ENCODE measurements around the gene DNM2. TPM values are rescaled to one million over a fixed set of nuclear protein-coding genes. Genes with fewer than 3 reads are reported as not detected.

DNM2 gene
- total RNA-seq, 1 experiment from 2014 or later: 131 TPM

DNA sequence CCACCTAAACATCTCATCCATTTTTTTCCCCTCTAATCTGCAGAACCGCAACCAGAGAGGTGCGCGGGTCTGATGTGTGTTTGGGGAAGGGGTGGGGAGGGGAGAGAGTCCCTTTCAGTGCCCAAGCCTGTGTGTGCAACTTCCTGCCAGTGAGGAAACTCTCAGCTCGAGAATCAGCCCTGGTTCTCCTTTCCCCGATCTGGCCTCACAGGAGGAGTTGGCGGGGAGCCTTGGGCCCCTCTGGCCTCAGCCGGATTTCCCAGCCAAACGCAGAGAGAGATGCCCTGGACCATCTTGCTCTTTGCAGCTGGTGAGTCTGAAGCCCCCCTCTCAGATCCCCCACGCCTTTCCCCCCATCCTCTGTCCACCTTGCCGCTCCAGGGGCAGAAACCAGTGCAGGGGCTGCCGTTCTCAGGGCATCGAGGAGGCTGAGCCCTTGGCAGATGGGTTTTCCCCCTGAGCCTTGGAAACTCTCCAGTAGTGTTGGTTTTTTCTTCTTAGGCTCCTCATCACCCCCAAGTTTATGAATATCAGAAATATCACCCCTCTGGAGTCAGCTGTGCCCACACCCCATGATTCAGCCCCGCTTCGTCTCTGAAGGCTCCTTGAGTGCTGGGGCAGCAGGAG lies 130.5 kb downstream of the DNM2 start, which contains the start of gene C19orf38:
TSS of gene C19orf38 (plus strand) at position 186 of the 627 bp plus-strand sequence. CDS start at position 280, 94 bp downstream.
- Mint-ChIP-seq H3K4me3 (no peak within 1 kb of the TSS), H3K9me3 (peaks cover 10% of the 10 kb centered on the region), H3K36me3 (no peaks in the 10 kb centered on the region), H3K4me1 (no peaks in the 10 kb centered on the region), H3K27me3 (ENCODE audit: low read depth) (peaks cover 36% of the 10 kb centered on the region), H3K27ac (no peak within 1 kb of the TSS)
- DNase-seq (ENCODE audit: low spot score) (no peak), ATAC-seq (no peak)
- no peak for TF ChIP-seq CBFB (CRISPR knock-in tag; IDR thresholded peaks at IDR 0.05; ENCODE audit: low read depth)
- TF ChIP-seq, protein P1, sequence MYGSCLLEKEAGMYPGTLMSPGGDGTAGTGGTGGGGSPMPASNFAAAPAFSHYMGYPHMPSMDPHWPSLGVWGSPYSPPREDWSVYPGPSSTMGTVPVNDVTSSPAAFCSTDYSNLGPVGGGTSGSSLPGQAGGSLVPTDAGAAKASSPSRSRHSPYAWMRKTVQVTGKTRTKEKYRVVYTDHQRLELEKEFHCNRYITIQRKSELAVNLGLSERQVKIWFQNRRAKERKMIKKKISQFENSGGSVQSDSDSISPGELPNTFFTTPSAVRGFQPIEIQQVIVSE (CRISPR knock-in tag; IDR thresholded peaks at IDR 0.05; ENCODE audit: borderline replicate concordance): no peak
- TF ChIP-seq, protein P2, sequence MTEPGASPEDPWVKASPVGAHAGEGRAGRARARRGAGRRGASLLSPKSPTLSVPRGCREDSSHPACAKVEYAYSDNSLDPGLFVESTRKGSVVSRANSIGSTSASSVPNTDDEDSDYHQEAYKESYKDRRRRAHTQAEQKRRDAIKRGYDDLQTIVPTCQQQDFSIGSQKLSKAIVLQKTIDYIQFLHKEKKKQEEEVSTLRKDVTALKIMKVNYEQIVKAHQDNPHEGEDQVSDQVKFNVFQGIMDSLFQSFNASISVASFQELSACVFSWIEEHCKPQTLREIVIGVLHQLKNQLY (CRISPR knock-in tag; IDR thresholded peaks at IDR 0.05): no peak
- no peak for TF ChIP-seq MXD4 (CRISPR knock-in tag; IDR thresholded peaks at IDR 0.05; ENCODE audit: borderline replicate concordance)
- TF ChIP-seq ZNF416 (CRISPR knock-in tag; IDR thresholded peaks at IDR 0.05): no peak
- no peak for TF ChIP-seq IRF2 (CRISPR knock-in tag; IDR thresholded peaks at IDR 0.05; ENCODE audit: borderline replicate concordance, low read depth)
- no peak for TF ChIP-seq NR2C2 (CRISPR knock-in tag; IDR thresholded peaks at IDR 0.05)
- TF ChIP-seq, protein P3, sequence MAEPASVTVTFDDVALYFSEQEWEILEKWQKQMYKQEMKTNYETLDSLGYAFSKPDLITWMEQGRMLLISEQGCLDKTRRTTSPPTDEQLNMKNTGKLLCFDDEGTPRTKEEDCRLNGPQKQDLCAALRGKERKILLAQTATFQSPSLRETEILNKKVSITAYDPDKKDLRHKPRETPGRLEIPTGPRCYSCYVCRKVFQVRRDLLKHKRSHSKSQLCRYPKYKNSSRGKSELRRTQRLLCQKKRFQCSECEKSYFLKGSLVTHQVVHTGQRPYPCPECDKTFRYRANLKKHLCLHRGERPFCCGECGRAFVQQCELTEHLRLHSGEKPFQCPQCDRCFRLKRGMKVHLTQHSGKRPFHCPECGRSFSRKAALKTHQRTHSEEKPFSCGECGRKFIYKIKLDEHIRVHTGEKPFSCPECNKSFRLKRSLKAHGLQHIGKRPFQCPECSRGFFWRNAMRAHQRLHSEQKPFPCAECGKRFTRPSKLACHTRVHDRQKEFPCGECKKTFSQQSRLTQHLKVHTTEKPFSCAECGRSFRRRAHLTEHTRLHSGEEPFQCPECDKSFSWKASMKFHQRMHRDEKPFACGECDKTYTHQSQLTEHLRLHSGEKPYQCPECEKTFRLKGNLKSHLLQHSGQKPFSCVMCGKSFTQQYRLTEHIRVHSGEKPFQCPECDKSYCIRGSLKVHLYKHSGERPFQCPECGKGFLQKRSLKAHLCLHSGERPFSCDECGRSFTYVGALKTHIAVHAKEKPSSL (CRISPR knock-in tag; conservative IDR thresholded peaks at IDR 0.05): no peak
- TF ChIP-seq JAZF1 (CRISPR knock-in tag; IDR thresholded peaks at IDR 0.05): no peak
- TF ChIP-seq, protein P4, sequence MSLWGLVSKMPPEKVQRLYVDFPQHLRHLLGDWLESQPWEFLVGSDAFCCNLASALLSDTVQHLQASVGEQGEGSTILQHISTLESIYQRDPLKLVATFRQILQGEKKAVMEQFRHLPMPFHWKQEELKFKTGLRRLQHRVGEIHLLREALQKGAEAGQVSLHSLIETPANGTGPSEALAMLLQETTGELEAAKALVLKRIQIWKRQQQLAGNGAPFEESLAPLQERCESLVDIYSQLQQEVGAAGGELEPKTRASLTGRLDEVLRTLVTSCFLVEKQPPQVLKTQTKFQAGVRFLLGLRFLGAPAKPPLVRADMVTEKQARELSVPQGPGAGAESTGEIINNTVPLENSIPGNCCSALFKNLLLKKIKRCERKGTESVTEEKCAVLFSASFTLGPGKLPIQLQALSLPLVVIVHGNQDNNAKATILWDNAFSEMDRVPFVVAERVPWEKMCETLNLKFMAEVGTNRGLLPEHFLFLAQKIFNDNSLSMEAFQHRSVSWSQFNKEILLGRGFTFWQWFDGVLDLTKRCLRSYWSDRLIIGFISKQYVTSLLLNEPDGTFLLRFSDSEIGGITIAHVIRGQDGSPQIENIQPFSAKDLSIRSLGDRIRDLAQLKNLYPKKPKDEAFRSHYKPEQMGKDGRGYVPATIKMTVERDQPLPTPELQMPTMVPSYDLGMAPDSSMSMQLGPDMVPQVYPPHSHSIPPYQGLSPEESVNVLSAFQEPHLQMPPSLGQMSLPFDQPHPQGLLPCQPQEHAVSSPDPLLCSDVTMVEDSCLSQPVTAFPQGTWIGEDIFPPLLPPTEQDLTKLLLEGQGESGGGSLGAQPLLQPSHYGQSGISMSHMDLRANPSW (CRISPR knock-in tag; conservative IDR thresholded peaks at IDR 0.05; ENCODE audit: low read depth): no peak
- POLR2A ChIA-PET: no interaction called here
- CTCF ChIA-PET: interaction anchor here (0.6 to 2.8 kb wide), 5 partner anchors 9 to 23 kb away, joined by 3 to 20 read pairs (median 5); no protein-coding TSS in a partner anchor

DNA sequence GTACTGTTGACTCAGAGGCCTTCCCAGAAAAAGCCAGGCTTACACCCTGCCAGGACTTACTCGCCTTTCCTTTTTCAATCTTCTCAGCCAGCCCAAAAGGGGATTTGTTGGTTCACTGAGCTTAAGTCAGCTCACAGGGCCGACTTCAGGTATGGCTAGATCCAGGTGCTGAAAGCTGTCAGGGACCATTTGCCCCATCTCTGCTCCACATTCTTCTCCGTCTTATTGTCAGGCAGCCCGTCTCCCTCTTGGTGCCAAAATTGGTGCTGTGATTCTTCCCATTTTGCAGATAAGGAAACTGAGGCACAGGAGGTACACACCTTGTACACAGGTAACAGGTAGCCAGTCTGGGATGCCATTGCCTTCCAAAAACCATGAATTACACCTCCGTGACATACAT lies 132.8 kb downstream of the DNM2 start:
- ChIA-PET CTCF (interaction anchor here (0.6 to 2.5 kb wide), 6 partner anchors 11 to 25 kb away, joined by 3 to 11 read pairs (median 6); no protein-coding TSS in a partner anchor), POLR2A (no interaction called here)
- TF ChIP-seq CBFB (CRISPR knock-in tag; IDR thresholded peaks at IDR 0.05; ENCODE audit: low read depth) (no peak), GTF2I (CRISPR knock-in tag; conservative IDR thresholded peaks at IDR 0.05) (peak; percentile 48; the same call in 1 of the 2 replicates)

DNA sequence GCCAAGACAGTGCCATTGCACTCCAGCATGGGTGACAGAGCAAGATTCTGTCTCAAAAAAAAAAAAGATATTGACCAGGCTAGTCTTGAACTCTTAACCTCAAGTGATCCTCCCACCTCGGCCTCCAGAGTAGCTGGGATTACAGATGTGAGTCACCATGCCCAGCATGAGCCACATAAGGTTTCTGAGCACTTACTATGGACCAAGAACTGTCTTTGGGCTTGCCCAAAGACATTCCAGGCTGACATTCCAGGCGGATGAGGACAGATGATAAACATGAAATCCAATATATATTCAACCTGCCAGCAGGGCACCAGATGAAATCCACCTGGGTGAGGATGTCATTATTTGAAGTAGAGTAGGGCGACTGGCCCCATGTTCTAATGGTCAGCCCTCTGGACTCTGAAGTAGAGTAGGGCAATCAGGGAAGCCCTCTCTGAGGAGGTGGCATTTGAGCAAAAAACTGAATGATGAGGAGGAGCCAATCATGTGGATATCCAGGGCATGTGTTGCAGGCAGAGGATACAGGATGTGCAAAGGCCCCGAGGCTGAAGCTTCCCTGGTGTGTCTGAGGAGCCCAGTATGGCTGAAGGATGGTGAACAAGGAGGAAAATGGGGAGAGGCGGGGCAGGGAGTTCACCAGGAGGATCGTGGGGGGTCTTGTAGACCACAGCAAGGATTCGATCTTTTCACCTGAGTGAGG lies 134.4 kb downstream of the DNM2 start:
- DNase-seq (ENCODE audit: low spot score): no peak
- no peaks in the 10 kb centered on the region for H3K4me1 Mint-ChIP-seq
- TF ChIP-seq TCF7 (CRISPR knock-in tag; IDR thresholded peaks at IDR 0.05; ENCODE audit: low read depth) (no peak), NR2C2 (CRISPR knock-in tag; IDR thresholded peaks at IDR 0.05) (no peak)
- TF ChIP-seq, protein P4 (CRISPR knock-in tag; conservative IDR thresholded peaks at IDR 0.05; ENCODE audit: low read depth): no peak
- TF ChIP-seq, protein P5, sequence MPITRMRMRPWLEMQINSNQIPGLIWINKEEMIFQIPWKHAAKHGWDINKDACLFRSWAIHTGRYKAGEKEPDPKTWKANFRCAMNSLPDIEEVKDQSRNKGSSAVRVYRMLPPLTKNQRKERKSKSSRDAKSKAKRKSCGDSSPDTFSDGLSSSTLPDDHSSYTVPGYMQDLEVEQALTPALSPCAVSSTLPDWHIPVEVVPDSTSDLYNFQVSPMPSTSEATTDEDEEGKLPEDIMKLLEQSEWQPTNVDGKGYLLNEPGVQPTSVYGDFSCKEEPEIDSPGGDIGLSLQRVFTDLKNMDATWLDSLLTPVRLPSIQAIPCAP (CRISPR knock-in tag; IDR thresholded peaks at IDR 0.05): no peak
- H3K4me3 Mint-ChIP-seq: no peak overlapping the region
- H3K27me3 Mint-ChIP-seq (ENCODE audit: low read depth): peaks cover 29% of the 10 kb centered on the region
- no peak overlapping the region for H3K27ac Mint-ChIP-seq
- no peaks in the 10 kb centered on the region for H3K36me3 Mint-ChIP-seq
- peaks cover 5% of the 10 kb centered on the region; the same call in 1 of the 2 replicates for H3K9me3 Mint-ChIP-seq
- POLR2A ChIA-PET: no interaction called here
- CTCF ChIA-PET: interaction anchor here (1.5 to 4.4 kb wide), 4 partner anchors 9 to 18 kb away, joined by 7 to 75 read pairs (median 10); no protein-coding TSS in a partner anchor
- ATAC-seq: no peak

More for the DNA sequence above, 132.8 kb downstream of the DNM2 start:
- H3K27me3 Mint-ChIP-seq (ENCODE audit: low read depth): peaks cover 34% of the 10 kb centered on the region
- peaks cover 10% of the 10 kb centered on the region for H3K9me3 Mint-ChIP-seq
- no peak overlapping the region for H3K27ac Mint-ChIP-seq
- no peak for DNase-seq (ENCODE audit: low spot score)
- no peak for ATAC-seq
- no peak overlapping the region for H3K4me3 Mint-ChIP-seq
- no peaks in the 10 kb centered on the region for H3K4me1 Mint-ChIP-seq
- H3K36me3 Mint-ChIP-seq: no peaks in the 10 kb centered on the region

Measured in WTC11 (cell line).